HepG2 (cell line): ENCODE data around the gene PRSS27. TPM values are rescaled to one million over a fixed set of nuclear protein-coding genes. Genes with fewer than 3 reads are reported as not detected.

Experiments
- AGO2 ChIP-seq: fragments of 200-400 bp; formaldehyde crosslinking; optimal IDR thresholded peaks from 2 replicates; pipeline ENCODE3; 2017; ENCODE audit warnings: mild to moderate bottlenecking, low read depth, low read length, moderate library complexity
- CHD4 ChIP-seq: fragments of 200-600 bp; sonication (generic); IDR thresholded peaks from 2 replicates; pipeline ENCODE4 v1.7.0; 2017; ENCODE audit warnings: mild to moderate bottlenecking, low read length, borderline replicate concordance
- GPN1 ChIP-seq: sonication (generic); formaldehyde crosslinking; IDR thresholded peaks from 2 replicates; pipeline ENCODE4 v1.5.1; 2020; ENCODE audit warnings: missing genetic modification reagents, borderline replicate concordance
- HMGXB3 ChIP-seq: sonication (generic); formaldehyde crosslinking; IDR thresholded peaks from 2 replicates; pipeline ENCODE4 v1.4.0; 2020; ENCODE audit warnings: missing genetic modification reagents, borderline replicate concordance
- MAFF ChIP-seq: IDR thresholded peaks from 2 replicates; pipeline ENCODE4 v1.6.1; 2011; ENCODE audit warnings: low read depth, low read length, improper control_type of control experiment
- MAZ ChIP-seq, 2 experiments: sonication (generic) in 1 of 2; formaldehyde crosslinking in 1 of 2; IDR thresholded peaks; 2 replicates each; pipeline versions ENCODE4 v1.5.0 to v1.6.1; 2012 to 2020; ENCODE audit warnings: low read depth in 2 of 2, mild to moderate bottlenecking in 2 of 2, borderline replicate concordance in 1 of 2, improper control_type of control experiment in 1 of 2, low read length in 1 of 2, missing genetic modification reagents in 1 of 2, moderate library complexity in 1 of 2
- RARA ChIP-seq: IDR thresholded peaks from 2 replicates; pipeline ENCODE4 v1.6.1; 2016; ENCODE audit warnings: missing genetic modification reagents, missing compliant biosample characterization
- TRAFD1 ChIP-seq: sonication (generic); formaldehyde crosslinking; IDR thresholded peaks from 2 replicates; pipeline ENCODE4 v1.5.1; 2020; ENCODE audit warnings: missing genetic modification reagents, mild to moderate bottlenecking, borderline replicate concordance
- ZBTB49 ChIP-seq: sonication (generic); formaldehyde crosslinking; IDR thresholded peaks from 2 replicates; pipeline ENCODE4 v1.4.0; 2020; ENCODE audit warnings: missing genetic modification reagents, borderline replicate concordance
- ZNF260 ChIP-seq: sonication (generic); formaldehyde crosslinking; IDR thresholded peaks from 2 replicates; pipeline ENCODE4 v1.4.0; 2020; ENCODE audit warnings: missing genetic modification reagents, low read depth, mild to moderate bottlenecking, borderline replicate concordance
- ZNF558 ChIP-seq: sonication (generic); formaldehyde crosslinking; IDR thresholded peaks from 2 replicates; pipeline ENCODE4 v1.9.0; 2022; ENCODE audit warnings: mild to moderate bottlenecking, missing genetic modification reagents, borderline replicate concordance
- ZNF607 ChIP-seq: sonication (generic); formaldehyde crosslinking; IDR thresholded peaks from 2 replicates; pipeline ENCODE4 v1.5.1; 2020; ENCODE audit warnings: missing genetic modification reagents, mild to moderate bottlenecking, borderline replicate concordance
- ZNF704 ChIP-seq: sonication (generic); formaldehyde crosslinking; IDR thresholded peaks from 2 replicates; pipeline ENCODE4 v1.8.1; 2023; ENCODE audit warnings: mild to moderate bottlenecking, inconsistent platforms, moderate library complexity, missing genetic modification reagents, borderline replicate concordance
- ZNF780A ChIP-seq: sonication (generic); formaldehyde crosslinking; IDR thresholded peaks from 2 replicates; pipeline ENCODE4 v1.8.0; 2022; ENCODE audit warnings: mild to moderate bottlenecking, missing genetic modification reagents, moderate library complexity
- polyA plus RNA-seq, 8 experiments: library from polyadenylated mRNA; depleted of rRNA in 3 of 8; stranded (reverse) in 7 of 8; unstranded in 1 of 8; fragments of >200 nt; fragmentation: Illumina TruSeq in 4 of 8; extraction: Trizol in 4 of 8; gene quantifications; 2 replicates each; pipeline versions ENCODE4 v1.2.1 to v1.2.3, GENCODE V29; 2011 to 2016; ENCODE audit warnings: low read depth in 4 of 8, missing spikeins in 1 of 8, mixed read lengths in 1 of 8; ENCODE audit not compliant: insufficient read depth in 1 of 8
- total RNA-seq, 5 experiments: library from RNA; depleted of rRNA; stranded (reverse); fragments of >200 nt; fragmentation: Illumina TruSeq; extraction: Trizol; gene quantifications; 2 replicates each; pipeline ENCODE4 v1.2.3, GENCODE V29; 2016; ENCODE audit warnings: low read depth in 1 of 5

The PRSS27 gene
- total and polyA plus RNA-seq, 2 of the 13 experiments (the other 11 are each of a cell fraction or from before 2014, with no cell fraction given): 0.20 to 0.73 TPM

- TF ChIP-seq TRAFD1 (no peak), MAZ (IDR thresholded peaks at IDR 0.05; ENCODE audit: borderline replicate concordance, low read depth, low read length) (peak; percentile 77), MAZ (CRISPR knock-in tag; IDR thresholded peaks at IDR 0.05; ENCODE audit: low read depth) (peak; percentile 94), MAFF (no peak), CHD4 (no peak), HMGXB3 (CRISPR knock-in tag) (no peak), ZNF780A (CRISPR knock-in tag) (no peak), ZNF260 (CRISPR knock-in tag) (no peak), GPN1 (CRISPR knock-in tag) (peak; percentile 54; the same call in 1 of the 2 replicates), ZNF558 (CRISPR knock-in tag) (no peak), AGO2 (no peak), ZNF704 (CRISPR knock-in tag) (no peak), RARA (CRISPR knock-in tag) (no peak), ZBTB49 (CRISPR knock-in tag) (no peak), ZNF607 (CRISPR knock-in tag) (peak; percentile 40; the same call in 1 of the 2 replicates)
These were observed 952 bp upstream of the PRSS27 start (continued) for GRCh38 chr16:2720719-2721633.
